HepG2 (cell line): ENCODE measurements around the gene PIEZO2. TPM values are rescaled to one million over a fixed set of nuclear protein-coding genes. Genes with fewer than 3 reads are reported as not detected.

Source experiments
- ATAC-seq: fragments of 200-7000 bp; cut with Tn5 transposase; 3 replicates; pipeline ENCODE4 v1.9.1; 2020; ENCODE audit warnings: mild to moderate bottlenecking, moderate library complexity
- BruUV-seq: library from RNA; stranded (reverse); fragments of 400-500 nt; replicated peaks from 2 replicates; lab custom pipeline; 2021; lab: Mats Ljungman, UMichigan
- CTCF ChIA-PET: fragments of 300-600 bp; formaldehyde crosslinking; extraction: SDS; loops from one replicate; lab custom pipeline; 2021; ENCODE audit warnings: low total read pairs, inconsistent platforms, low intra/inter-chr PET ratio; lab: Yijun Ruan, JAX
- POLR2A ChIA-PET: fragments of 350-600 bp; sonication (Branson Sonifier 250); formaldehyde crosslinking; loops from one replicate; lab custom pipeline; 2020; ENCODE audit warnings: antibody characterized with exemption, inconsistent platforms; lab: Yijun Ruan, JAX
- DNase-seq: peaks from one replicate; pipeline ENCODE4 v3.0.0-alpha.2; 2015; ENCODE audit warnings: low spot score
- FAIRE-seq: peaks from 3 replicates; lab custom pipeline; 2011; peaks lifted over from hg19 to GRCh38; lab: Jason Lieb, UNC
- H2AFZ ChIP-seq: one replicate; pipeline ENCODE4 v1.6.1; 2011; ENCODE audit warnings: low read length, inconsistent platforms
- H3K27ac ChIP-seq: fragments of 300-600 bp; 3 replicates; pipeline ENCODE4 v1.8.0; 2011; ENCODE audit warnings: mixed run types, mild to moderate bottlenecking, mixed read lengths, low read length, inconsistent platforms; ENCODE audit not compliant: insufficient read depth; ENCODE audit errors: extremely low read length
- H3K27me3 ChIP-seq, 2 experiments: fragments of 200-600 bp in 1 of 2; 2 replicates in 1 of 2; 3 replicates in 1 of 2; pipeline versions ENCODE4 v1.6.0 to v1.8.0; 2011; ENCODE audit warnings: low read length in 2 of 2, mild to moderate bottlenecking in 2 of 2, moderate library complexity in 2 of 2, inconsistent platforms in 1 of 2; ENCODE audit not compliant: insufficient read depth in 2 of 2, control insufficient read depth in 1 of 2
- H3K36me3 ChIP-seq, 2 experiments: fragments of 200-600 bp in 1 of 2; replicated peaks in 1 of 2; 2 replicates in 1 of 2; 3 replicates in 1 of 2; pipeline versions ENCODE4 v1.5.1 to v1.8.0; 2011; ENCODE audit warnings: low read length in 2 of 2, inconsistent platforms in 1 of 2; ENCODE audit not compliant: insufficient read depth in 2 of 2, control insufficient read depth in 1 of 2
- H3K4me1 ChIP-seq: 2 replicates; pipeline ENCODE4 v1.5.1; 2012; ENCODE audit warnings: low read length, inconsistent platforms; ENCODE audit not compliant: insufficient read depth
- H3K4me2 ChIP-seq: 2 replicates; pipeline ENCODE4 v1.6.0; 2011; ENCODE audit warnings: low read depth, low read length, inconsistent platforms
- H3K4me3 ChIP-seq, 3 experiments: fragments of 200-600 bp in 1 of 3; sonication (generic), shearing (Covaris generic) in 1 of 3; replicated peaks in 1 of 3; 2 replicates each; pipeline ENCODE4 v1.5.1; 2011 to 2016; ENCODE audit warnings: low read length in 3 of 3, inconsistent platforms in 2 of 3, low read depth in 2 of 3, mild to moderate bottlenecking in 2 of 3, control low read depth in 1 of 3, mixed read lengths in 1 of 3; ENCODE audit not compliant: insufficient read depth in 1 of 3
- H3K79me2 ChIP-seq: one replicate; pipeline ENCODE4 v1.6.1; 2011; ENCODE audit warnings: low read length, inconsistent platforms; ENCODE audit not compliant: insufficient read depth
- H3K9ac ChIP-seq: 2 replicates; pipeline ENCODE4 v1.6.0; 2011; ENCODE audit warnings: mild to moderate bottlenecking, low read depth, low read length, inconsistent platforms; ENCODE audit not compliant: insufficient read depth
- H3K9me3 ChIP-seq: 2 replicates; pipeline ENCODE4 v1.5.1; 2012; ENCODE audit warnings: mild to moderate bottlenecking, low read length
- H4K20me1 ChIP-seq: 2 replicates; pipeline ENCODE4 v1.6.0; 2011; ENCODE audit warnings: inconsistent platforms, mild to moderate bottlenecking, low read length, moderate library complexity; ENCODE audit not compliant: insufficient read depth
- BCL6 ChIP-seq: IDR thresholded peaks from 2 replicates; pipeline ENCODE4 v1.6.1; 2016; ENCODE audit warnings: missing genetic modification reagents, missing compliant biosample characterization
- CBX2 ChIP-seq, 2 experiments: fragments of 200-600 bp in 1 of 2; sonication (generic); formaldehyde crosslinking in 1 of 2; IDR thresholded peaks; 2 replicates each; pipeline versions ENCODE4 v1.7.0 to v1.8.1; 2018 to 2022; ENCODE audit warnings: low read depth in 2 of 2, low read length in 1 of 2, mild to moderate bottlenecking in 1 of 2, missing genetic modification reagents in 1 of 2
- CCDC6 ChIP-seq: sonication (generic); formaldehyde crosslinking; IDR thresholded peaks from 2 replicates; pipeline ENCODE4 v1.8.1; 2022; ENCODE audit warnings: mild to moderate bottlenecking, missing genetic modification reagents, moderate library complexity
- HOMEZ ChIP-seq: IDR thresholded peaks from 2 replicates; pipeline ENCODE4 v1.6.1; 2016; ENCODE audit warnings: low read depth
- IRX3 ChIP-seq: sonication (generic); formaldehyde crosslinking; IDR thresholded peaks from 2 replicates; pipeline ENCODE4 v1.8.1; 2023; ENCODE audit warnings: mild to moderate bottlenecking, low read depth, missing genetic modification reagents, borderline replicate concordance
- ZMYM2 ChIP-seq: sonication (generic); formaldehyde crosslinking; IDR thresholded peaks from 2 replicates; pipeline ENCODE4 v1.8.0; 2022; ENCODE audit warnings: mild to moderate bottlenecking, missing genetic modification reagents
- ZNF451 ChIP-seq: sonication (generic); formaldehyde crosslinking; IDR thresholded peaks from 2 replicates; pipeline ENCODE4 v1.5.0; 2020; ENCODE audit warnings: mild to moderate bottlenecking, missing genetic modification reagents
- ZNF569 ChIP-seq: sonication (generic); formaldehyde crosslinking; IDR thresholded peaks from 2 replicates; pipeline ENCODE4 v1.5.0; 2020; ENCODE audit warnings: mild to moderate bottlenecking, missing genetic modification reagents, moderate library complexity, borderline replicate concordance
- ZNF577 ChIP-seq: sonication (generic); formaldehyde crosslinking; IDR thresholded peaks from 2 replicates; pipeline ENCODE4 v1.4.0; 2020; ENCODE audit warnings: mild to moderate bottlenecking, low read depth, missing genetic modification reagents, borderline replicate concordance
- ZNF768 ChIP-seq: sonication (generic); formaldehyde crosslinking; IDR thresholded peaks from 2 replicates; pipeline ENCODE4 v1.4.0; 2020; ENCODE audit warnings: missing genetic modification reagents
- WGBS: methylation state at CpG from one replicate; pipeline ENCODE4 v1.1.6; 2017; ENCODE audit warnings: low lambda C conversion rate; 5-methylcytosine and 5-hydroxymethylcytosine counted together
- in situ Hi-C: cut with HindIII; loops from 2 replicates; pipeline ENCODE4 v1.10.0; 2017; ENCODE audit warnings: low pct_unique_long_range_greater_than_20kb; ENCODE audit not compliant: extremely low pct_ligation_motif_present
- intact Hi-C: fragments of 100-400 bp; cut with micrococcal nuclease; formaldehyde crosslinking; loops from one replicate; pipeline ENCODE4 v1.10.0; 2022; ENCODE audit not compliant: unreplicated experiment
- polyA plus RNA-seq, 8 experiments: library from polyadenylated mRNA; depleted of rRNA in 3 of 8; stranded (reverse) in 7 of 8; unstranded in 1 of 8; fragments of >200 nt; fragmentation: Illumina TruSeq in 4 of 8; extraction: Trizol in 4 of 8; gene quantifications; 2 replicates each; pipeline versions ENCODE4 v1.2.1 to v1.2.3, GENCODE V29; 2011 to 2016; ENCODE audit warnings: low read depth in 4 of 8, missing spikeins in 1 of 8, mixed read lengths in 1 of 8; ENCODE audit not compliant: insufficient read depth in 1 of 8
- total RNA-seq, 5 experiments: library from RNA; depleted of rRNA; stranded (reverse); fragments of >200 nt; fragmentation: Illumina TruSeq; extraction: Trizol; gene quantifications; 2 replicates each; pipeline ENCODE4 v1.2.3, GENCODE V29; 2016; ENCODE audit warnings: low read depth in 1 of 5

Gene PIEZO2
- total and polyA plus RNA-seq, 2 of the 13 experiments (the other 11 are each of a cell fraction or from before 2014, with no cell fraction given), result 15.2 to 27.2 TPM

GRCh38 chr18:10928011-10928771, 221.2 kb downstream of the PIEZO2 start:
- WGBS, result 79% methylated on average over 8 of the region's 8 CpGs
- no peak for ATAC-seq
- H3K4me1 ChIP-seq, result peaks cover 25% of the 10 kb centered on the region
- H3K36me3 ChIP-seq, result no peaks in the 10 kb centered on the region
- no peak for DNase-seq
- H3K27me3 ChIP-seq, result no peaks in the 10 kb centered on the region
- H2AFZ ChIP-seq, result no peak overlapping the region
- POLR2A ChIA-PET, result no interaction called here
- no peak overlapping the region for H3K4me2 ChIP-seq
- in situ Hi-C loops, result no loop called here
- CTCF ChIA-PET, result no interaction called here
- no peak for FAIRE-seq
- TF ChIP-seq BCL6 (CRISPR knock-in tag), result peak; percentile 72
- TF ChIP-seq HOMEZ (CRISPR knock-in tag), result peak; percentile 24; the same call in 1 of the 2 replicates
- no peak for TF ChIP-seq ZNF451 (CRISPR knock-in tag)
- TF ChIP-seq, all 625 proteins: peak for 2
- Histone ChIP-seq H3K9me3 (no peaks in the 10 kb centered on the region), H3K27ac (no peak overlapping the region), H4K20me1 (no peaks in the 10 kb centered on the region), H3K79me2 (no peaks in the 10 kb centered on the region), H3K4me3 (no peak overlapping the region), H3K9ac (no peak overlapping the region)
- no TSS peak for BruUV-seq
- intact Hi-C loops, result no loop called here

GRCh38 chr18:10927286-10927992, 221.9 kb downstream of the PIEZO2 start:
- Histone ChIP-seq H3K4me3 (no peak overlapping the region), H2AFZ (no peak overlapping the region), H3K9me3 (no peaks in the 10 kb centered on the region), H3K4me1 (peaks cover 25% of the 10 kb centered on the region), H3K27ac (no peak overlapping the region), H3K4me2 (no peak overlapping the region), H3K27me3 (no peaks in the 10 kb centered on the region), H3K9ac (no peak overlapping the region), H4K20me1 (no peaks in the 10 kb centered on the region), H3K36me3 (no peaks in the 10 kb centered on the region), H3K79me2 (no peaks in the 10 kb centered on the region)
- BruUV-seq, result no TSS peak
- in situ Hi-C loops, result no loop called here
- DNase-seq (no peak), FAIRE-seq (no peak), ATAC-seq (no peak)
- TF ChIP-seq ZNF577 (CRISPR knock-in tag) (no peak), ZNF569 (CRISPR knock-in tag) (no peak), CBX2 (IDR thresholded peaks at IDR 0.05; ENCODE audit: low read depth, low read length) (no peak), CBX2 (CRISPR knock-in tag; IDR thresholded peaks at IDR 0.05; ENCODE audit: low read depth) (no peak), ZMYM2 (no peak), CCDC6 (CRISPR knock-in tag) (no peak), ZNF768 (no peak), IRX3 (no peak)
- POLR2A ChIA-PET, result no interaction called here
- 91% methylated on average over 12 of the region's 12 CpGs for WGBS
- CTCF ChIA-PET, result no interaction called here
- intact Hi-C loops, result no loop called here
